ENCODE measurements around the gene AGRP. TPM values are rescaled to one million over a fixed set of nuclear protein-coding genes. Genes with fewer than 3 reads are reported as not detected.
"Not testable (repeated sequence)": the region's sequence is repeated elsewhere in the genome, so short reads cannot be mapped to it uniquely, and the experiment has no call there.

The AGRP gene
- total RNA-seq, 1 experiment from 2014 or later, result not detected

GRCh38 chr16:67516296-67517154, 33.2 kb upstream of the AGRP start (continued):
- TF ChIP-seq, protein P1, sequence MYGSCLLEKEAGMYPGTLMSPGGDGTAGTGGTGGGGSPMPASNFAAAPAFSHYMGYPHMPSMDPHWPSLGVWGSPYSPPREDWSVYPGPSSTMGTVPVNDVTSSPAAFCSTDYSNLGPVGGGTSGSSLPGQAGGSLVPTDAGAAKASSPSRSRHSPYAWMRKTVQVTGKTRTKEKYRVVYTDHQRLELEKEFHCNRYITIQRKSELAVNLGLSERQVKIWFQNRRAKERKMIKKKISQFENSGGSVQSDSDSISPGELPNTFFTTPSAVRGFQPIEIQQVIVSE (CRISPR knock-in tag; IDR thresholded peaks at IDR 0.05; ENCODE audit: borderline replicate concordance), result no peak
- TF ChIP-seq AFF4 (CRISPR knock-in tag; IDR thresholded peaks at IDR 0.05; ENCODE audit: borderline replicate concordance) (no peak), ZNF219 (CRISPR knock-in tag; IDR thresholded peaks at IDR 0.05; ENCODE audit: borderline replicate concordance) (no peak), ZBTB43 (CRISPR knock-in tag; IDR thresholded peaks at IDR 0.05) (no peak)

GRCh38 chr16:67514382-67514828, 31.1 kb upstream of the AGRP start:
- Mint-ChIP-seq H3K4me1 (no peaks in the 10 kb centered on the region), H3K4me3 (no peak overlapping the region), H3K9me3 (no peaks in the 10 kb centered on the region), H3K36me3 (no peaks in the 10 kb centered on the region), H3K27me3 (ENCODE audit: low read depth) (peaks cover 34% of the 10 kb centered on the region), H3K27ac (no peak overlapping the region)
- POLR2A ChIA-PET, result no interaction called here
- ATAC-seq (peak; percentile 64), DNase-seq (ENCODE audit: low spot score) (peak; percentile 71)
- TF ChIP-seq, protein P2, sequence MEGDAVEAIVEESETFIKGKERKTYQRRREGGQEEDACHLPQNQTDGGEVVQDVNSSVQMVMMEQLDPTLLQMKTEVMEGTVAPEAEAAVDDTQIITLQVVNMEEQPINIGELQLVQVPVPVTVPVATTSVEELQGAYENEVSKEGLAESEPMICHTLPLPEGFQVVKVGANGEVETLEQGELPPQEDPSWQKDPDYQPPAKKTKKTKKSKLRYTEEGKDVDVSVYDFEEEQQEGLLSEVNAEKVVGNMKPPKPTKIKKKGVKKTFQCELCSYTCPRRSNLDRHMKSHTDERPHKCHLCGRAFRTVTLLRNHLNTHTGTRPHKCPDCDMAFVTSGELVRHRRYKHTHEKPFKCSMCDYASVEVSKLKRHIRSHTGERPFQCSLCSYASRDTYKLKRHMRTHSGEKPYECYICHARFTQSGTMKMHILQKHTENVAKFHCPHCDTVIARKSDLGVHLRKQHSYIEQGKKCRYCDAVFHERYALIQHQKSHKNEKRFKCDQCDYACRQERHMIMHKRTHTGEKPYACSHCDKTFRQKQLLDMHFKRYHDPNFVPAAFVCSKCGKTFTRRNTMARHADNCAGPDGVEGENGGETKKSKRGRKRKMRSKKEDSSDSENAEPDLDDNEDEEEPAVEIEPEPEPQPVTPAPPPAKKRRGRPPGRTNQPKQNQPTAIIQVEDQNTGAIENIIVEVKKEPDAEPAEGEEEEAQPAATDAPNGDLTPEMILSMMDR (IDR thresholded peaks at IDR 0.05), result peak; percentile 59
- TF ChIP-seq ZNF121 (CRISPR knock-in tag; IDR thresholded peaks at IDR 0.05), result no peak
- CTCF ChIA-PET, result interaction anchor here (0.6 to 5.8 kb wide), 35 partner anchors 9 to 418 kb away, joined by 3 to 70 read pairs (median 6); partner anchors contain the start of genes ACD, AGRP, ATP6V0D1 and C16orf86

DNA sequence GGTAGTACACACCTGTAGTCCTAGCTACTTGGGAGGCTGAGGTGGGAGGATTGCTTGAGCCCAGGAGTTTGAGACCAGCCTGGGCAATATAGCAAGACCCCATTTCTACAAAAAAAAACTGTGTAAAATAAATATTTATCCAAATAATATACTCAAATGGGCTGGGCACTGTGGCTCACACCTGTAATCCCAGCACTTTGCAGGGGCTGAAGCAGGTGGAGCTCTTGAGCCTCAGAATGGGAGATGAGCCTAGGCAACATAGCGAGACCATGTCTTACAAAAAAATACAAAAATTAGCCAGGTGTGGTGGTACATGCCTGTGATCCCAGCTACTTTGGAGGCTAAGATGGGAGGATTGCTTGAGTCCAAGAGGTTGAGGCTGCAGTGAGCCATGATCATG, 30.5 kb upstream of the AGRP start:
- H3K36me3 Mint-ChIP-seq; H3K4me1 Mint-ChIP-seq; DNase-seq (ENCODE audit: low spot score); H3K4me3 Mint-ChIP-seq; H3K9me3 Mint-ChIP-seq; H3K27ac Mint-ChIP-seq: not testable (repeated sequence)
- peaks cover 29% of the 10 kb centered on the region for H3K27me3 Mint-ChIP-seq (ENCODE audit: low read depth)
- POLR2A ChIA-PET, result interaction anchor here (0.5 to 0.7 kb wide), 2 partner anchors 20 to 1817 kb away, joined by 3 to 4 read pairs; no protein-coding TSS in a partner anchor
- CTCF ChIA-PET, result interaction anchor here (0.5 to 5.8 kb wide), 38 partner anchors 9 to 502 kb away, joined by 3 to 70 read pairs (median 6); partner anchors contain the start of genes ACD, AGRP, ATP6V0D1 and C16orf86
- peak; percentile 66 for ATAC-seq

GRCh38 chr16:67509016-67509415, 25.7 kb upstream of the AGRP start:
- Mint-ChIP-seq H3K27ac (no peak overlapping the region), H3K4me3 (no peak overlapping the region), H3K4me1 (peaks cover 5% of the 10 kb centered on the region), H3K9me3 (no peaks in the 10 kb centered on the region), H3K36me3 (no peaks in the 10 kb centered on the region), H3K27me3 (ENCODE audit: low read depth) (peaks cover 28% of the 10 kb centered on the region)
- CTCF ChIA-PET, result interaction anchor here (1.0 to 2.8 kb wide), 3 partner anchors 12 to 308 kb away, joined by 3 to 24 read pairs (median 4); no protein-coding TSS in a partner anchor
- POLR2A ChIA-PET, result no interaction called here
- DNase-seq (ENCODE audit: low spot score) (no peak), ATAC-seq (no peak)
- TF ChIP-seq, protein P1 (CRISPR knock-in tag; IDR thresholded peaks at IDR 0.05; ENCODE audit: borderline replicate concordance), result no peak
- TF ChIP-seq ZNF219 (CRISPR knock-in tag; IDR thresholded peaks at IDR 0.05; ENCODE audit: borderline replicate concordance) (no peak), ATF1 (CRISPR knock-in tag; IDR thresholded peaks at IDR 0.05) (no peak), MXD4 (CRISPR knock-in tag; IDR thresholded peaks at IDR 0.05; ENCODE audit: borderline replicate concordance) (no peak)
- TF ChIP-seq, protein P3, sequence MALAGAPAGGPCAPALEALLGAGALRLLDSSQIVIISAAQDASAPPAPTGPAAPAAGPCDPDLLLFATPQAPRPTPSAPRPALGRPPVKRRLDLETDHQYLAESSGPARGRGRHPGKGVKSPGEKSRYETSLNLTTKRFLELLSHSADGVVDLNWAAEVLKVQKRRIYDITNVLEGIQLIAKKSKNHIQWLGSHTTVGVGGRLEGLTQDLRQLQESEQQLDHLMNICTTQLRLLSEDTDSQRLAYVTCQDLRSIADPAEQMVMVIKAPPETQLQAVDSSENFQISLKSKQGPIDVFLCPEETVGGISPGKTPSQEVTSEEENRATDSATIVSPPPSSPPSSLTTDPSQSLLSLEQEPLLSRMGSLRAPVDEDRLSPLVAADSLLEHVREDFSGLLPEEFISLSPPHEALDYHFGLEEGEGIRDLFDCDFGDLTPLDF (CRISPR knock-in tag; IDR thresholded peaks at IDR 0.05), result no peak
- TF ChIP-seq, protein P4, sequence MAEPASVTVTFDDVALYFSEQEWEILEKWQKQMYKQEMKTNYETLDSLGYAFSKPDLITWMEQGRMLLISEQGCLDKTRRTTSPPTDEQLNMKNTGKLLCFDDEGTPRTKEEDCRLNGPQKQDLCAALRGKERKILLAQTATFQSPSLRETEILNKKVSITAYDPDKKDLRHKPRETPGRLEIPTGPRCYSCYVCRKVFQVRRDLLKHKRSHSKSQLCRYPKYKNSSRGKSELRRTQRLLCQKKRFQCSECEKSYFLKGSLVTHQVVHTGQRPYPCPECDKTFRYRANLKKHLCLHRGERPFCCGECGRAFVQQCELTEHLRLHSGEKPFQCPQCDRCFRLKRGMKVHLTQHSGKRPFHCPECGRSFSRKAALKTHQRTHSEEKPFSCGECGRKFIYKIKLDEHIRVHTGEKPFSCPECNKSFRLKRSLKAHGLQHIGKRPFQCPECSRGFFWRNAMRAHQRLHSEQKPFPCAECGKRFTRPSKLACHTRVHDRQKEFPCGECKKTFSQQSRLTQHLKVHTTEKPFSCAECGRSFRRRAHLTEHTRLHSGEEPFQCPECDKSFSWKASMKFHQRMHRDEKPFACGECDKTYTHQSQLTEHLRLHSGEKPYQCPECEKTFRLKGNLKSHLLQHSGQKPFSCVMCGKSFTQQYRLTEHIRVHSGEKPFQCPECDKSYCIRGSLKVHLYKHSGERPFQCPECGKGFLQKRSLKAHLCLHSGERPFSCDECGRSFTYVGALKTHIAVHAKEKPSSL (CRISPR knock-in tag; conservative IDR thresholded peaks at IDR 0.05), result no peak
- TF ChIP-seq, protein P5, sequence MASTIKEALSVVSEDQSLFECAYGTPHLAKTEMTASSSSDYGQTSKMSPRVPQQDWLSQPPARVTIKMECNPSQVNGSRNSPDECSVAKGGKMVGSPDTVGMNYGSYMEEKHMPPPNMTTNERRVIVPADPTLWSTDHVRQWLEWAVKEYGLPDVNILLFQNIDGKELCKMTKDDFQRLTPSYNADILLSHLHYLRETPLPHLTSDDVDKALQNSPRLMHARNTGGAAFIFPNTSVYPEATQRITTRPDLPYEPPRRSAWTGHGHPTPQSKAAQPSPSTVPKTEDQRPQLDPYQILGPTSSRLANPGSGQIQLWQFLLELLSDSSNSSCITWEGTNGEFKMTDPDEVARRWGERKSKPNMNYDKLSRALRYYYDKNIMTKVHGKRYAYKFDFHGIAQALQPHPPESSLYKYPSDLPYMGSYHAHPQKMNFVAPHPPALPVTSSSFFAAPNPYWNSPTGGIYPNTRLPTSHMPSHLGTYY (CRISPR knock-in tag; IDR thresholded peaks at IDR 0.05), result no peak
- TF ChIP-seq, protein P6, sequence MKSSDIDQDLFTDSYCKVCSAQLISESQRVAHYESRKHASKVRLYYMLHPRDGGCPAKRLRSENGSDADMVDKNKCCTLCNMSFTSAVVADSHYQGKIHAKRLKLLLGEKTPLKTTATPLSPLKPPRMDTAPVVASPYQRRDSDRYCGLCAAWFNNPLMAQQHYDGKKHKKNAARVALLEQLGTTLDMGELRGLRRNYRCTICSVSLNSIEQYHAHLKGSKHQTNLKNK (CRISPR knock-in tag; IDR thresholded peaks at IDR 0.05), result no peak
